ENCODE results near the gene TTLL11. TPM values are rescaled to one million over a fixed set of nuclear protein-coding genes. Genes with fewer than 3 reads are reported as not detected.

The TTLL11 gene
- polyA plus RNA-seq, 1 donor from 2014 or later, result 8.0 TPM

DNA sequence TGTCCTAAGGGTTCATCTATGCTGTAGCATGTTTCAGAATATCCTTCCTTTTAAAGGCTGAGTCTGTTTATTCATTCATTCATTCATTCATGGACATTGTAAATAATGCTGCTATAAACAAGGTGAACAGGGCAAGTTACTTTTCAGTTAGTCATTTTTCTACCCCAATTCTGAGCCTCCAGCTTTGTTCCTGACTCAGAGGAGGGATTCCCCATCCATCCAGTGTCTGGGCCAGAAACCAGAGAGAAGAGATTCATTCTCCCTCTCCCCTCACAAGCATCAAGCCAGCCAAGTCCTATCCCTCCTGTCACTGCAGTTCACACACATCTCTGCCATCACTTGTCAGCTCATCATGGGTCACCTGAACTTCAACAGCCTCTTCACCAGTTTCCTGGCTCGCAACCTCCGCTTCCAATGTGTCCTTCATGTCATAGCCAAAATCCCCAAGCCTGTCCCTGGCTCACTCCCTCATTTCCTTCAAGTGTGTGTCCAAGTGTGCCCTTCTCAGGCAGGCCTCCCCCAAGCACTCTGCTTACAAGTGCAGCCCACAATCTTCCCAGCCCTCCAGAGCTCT is 203.0 kb downstream of the TTLL11 start:
- Histone ChIP-seq H3K36me3 (ENCODE audit: insufficient read depth, low read length) (no peaks in the 10 kb centered on the region), H2AFZ (ENCODE audit: low read depth, low read length) (no peak overlapping the region), H3K9me3 (ENCODE audit: low read length) (no peaks in the 10 kb centered on the region), H3K4me3 (ENCODE audit: low read length) (no peak overlapping the region), H3K27me3 (ENCODE audit: insufficient read depth, low read depth, low read length) (no peaks in the 10 kb centered on the region), H3K79me2 (replicated peaks; ENCODE audit: insufficient read depth, low read length) (no peaks in the 10 kb centered on the region), H3F3A (ENCODE audit: insufficient read depth, low read length, poor library complexity, severe bottlenecking) (no peaks in the 10 kb centered on the region), H4K20me1 (ENCODE audit: insufficient read depth) (no peaks in the 10 kb centered on the region), H3K27ac (ENCODE audit: low read length) (no peak overlapping the region), H3K9ac (ENCODE audit: low read length) (no peak overlapping the region), H3K9me2 (ENCODE audit: insufficient read depth, low read length) (no peaks in the 10 kb centered on the region), H3K4me2 (ENCODE audit: low read length) (no peak overlapping the region)
- TF ChIP-seq REST (IDR thresholded peaks at IDR 0.05; ENCODE audit: borderline replicate concordance) (no peak), MXI1 (conservative IDR thresholded peaks at IDR 0.05; ENCODE audit: poor library complexity, severe bottlenecking) (no peak), SMC3 (conservative IDR thresholded peaks at IDR 0.05; ENCODE audit: poor library complexity) (no peak), POLR2AphosphoS5 (IDR thresholded peaks at IDR 0.05) (no peak), TAF1 (IDR thresholded peaks at IDR 0.05; ENCODE audit: low read depth) (no peak), RAD21 (conservative IDR thresholded peaks at IDR 0.05) (no peak), EP300 (conservative IDR thresholded peaks at IDR 0.05; ENCODE audit: poor library complexity, severe bottlenecking) (no peak), CTCF (IDR thresholded peaks at IDR 0.05; ENCODE audit: poor library complexity, severe bottlenecking) (no peak), EZH2 (IDR thresholded peaks at IDR 0.05; ENCODE audit: borderline replicate concordance, insufficient read depth, low read length, poor library complexity, severe bottlenecking) (no peak)

DNA sequence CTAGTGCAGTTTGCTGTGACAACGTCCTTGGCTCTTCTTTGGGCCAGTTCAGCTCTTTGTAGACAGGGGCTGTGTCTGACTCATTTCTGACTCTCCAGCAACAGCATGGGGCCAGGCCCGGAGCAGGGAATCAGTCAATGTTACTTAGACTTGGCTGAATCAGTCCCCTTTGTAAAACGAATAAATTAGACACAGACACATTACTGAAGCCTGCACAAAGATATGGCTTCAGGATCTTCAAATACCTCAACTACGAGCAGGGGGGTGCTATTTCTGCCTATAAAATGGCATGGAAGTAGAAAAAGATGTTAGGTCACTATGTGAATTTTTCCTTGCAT is 204.7 kb downstream of the TTLL11 start:
- TF ChIP-seq MXI1 (conservative IDR thresholded peaks at IDR 0.05; ENCODE audit: poor library complexity, severe bottlenecking), result no peak
- no peak for TF ChIP-seq CTCF (IDR thresholded peaks at IDR 0.05; ENCODE audit: poor library complexity, severe bottlenecking)
- no peak for TF ChIP-seq EP300 (conservative IDR thresholded peaks at IDR 0.05; ENCODE audit: poor library complexity, severe bottlenecking)
- no peak for TF ChIP-seq REST (IDR thresholded peaks at IDR 0.05; ENCODE audit: borderline replicate concordance)
- no peak for TF ChIP-seq SMC3 (conservative IDR thresholded peaks at IDR 0.05; ENCODE audit: poor library complexity)
- TF ChIP-seq TAF1 (IDR thresholded peaks at IDR 0.05; ENCODE audit: low read depth), result no peak
- no peak for TF ChIP-seq EZH2 (IDR thresholded peaks at IDR 0.05; ENCODE audit: borderline replicate concordance, insufficient read depth, low read length, poor library complexity, severe bottlenecking)
- no peak for TF ChIP-seq RAD21 (conservative IDR thresholded peaks at IDR 0.05)
- no peak for TF ChIP-seq POLR2AphosphoS5 (IDR thresholded peaks at IDR 0.05)
- H3K4me2 ChIP-seq (ENCODE audit: low read length), result no peak overlapping the region
- H3K27ac ChIP-seq (ENCODE audit: low read length), result no peak overlapping the region
- no peaks in the 10 kb centered on the region for H3K9me3 ChIP-seq (ENCODE audit: low read length)
- no peak overlapping the region for H3K9ac ChIP-seq (ENCODE audit: low read length)
- no peaks in the 10 kb centered on the region for H3K36me3 ChIP-seq (ENCODE audit: insufficient read depth, low read length)
- H3K27me3 ChIP-seq (ENCODE audit: insufficient read depth, low read depth, low read length), result no peaks in the 10 kb centered on the region
- no peaks in the 10 kb centered on the region for H3K9me2 ChIP-seq (ENCODE audit: insufficient read depth, low read length)
- H3K4me3 ChIP-seq (ENCODE audit: low read length), result no peak overlapping the region
- H2AFZ ChIP-seq (ENCODE audit: low read depth, low read length), result no peak overlapping the region
- H3F3A ChIP-seq (ENCODE audit: insufficient read depth, low read length, poor library complexity, severe bottlenecking), result no peaks in the 10 kb centered on the region
- no peaks in the 10 kb centered on the region for H4K20me1 ChIP-seq (ENCODE audit: insufficient read depth)
- H3K79me2 ChIP-seq (replicated peaks; ENCODE audit: insufficient read depth, low read length), result no peaks in the 10 kb centered on the region
